Right ventricle myocardium superior (tissue), 1 donor: ENCODE data around the gene ELOVL6. TPM values are rescaled to one million over a fixed set of nuclear protein-coding genes. Genes with fewer than 3 reads are reported as not detected.
A peak's percentile ranks its signal among the peaks of the same experiment; 100 is the strongest.
"Not testable (repeated sequence)": the region's sequence is repeated elsewhere in the genome, so short reads cannot be mapped to it uniquely, and the experiment has no call there.

Experiments used
- ATAC-seq: fragments of 200-7000 bp; cut with Tn5 transposase; one replicate; pipeline ENCODE4 v1.9.1; 2020; ENCODE audit warnings: mild to moderate bottlenecking; ENCODE audit not compliant: poor library complexity
- DNase-seq: peaks from one replicate; pipeline ENCODE4 v3.0.0-alpha.2; 2020
- intact Hi-C: fragments of 100-400 bp; cut with DNase I; formaldehyde crosslinking; loops from one replicate; pipeline ENCODE4 v1.11.2; 2022
- total RNA-seq: library from RNA; stranded (reverse); fragmentation: NEBNext Ultra II Directional; extraction: Animal tissue kit (Norgen Biotek cat#: 25700); gene quantifications from one replicate; pipeline ENCODE4 v1.2.1, GENCODE V29; 2021
- donor health status: DM: no; HTN: yes; CAD: no; lungs with severe emphysema.

The ELOVL6 gene
- total RNA-seq, 1 donor from 2014 or later: 2.1 TPM

DNA sequence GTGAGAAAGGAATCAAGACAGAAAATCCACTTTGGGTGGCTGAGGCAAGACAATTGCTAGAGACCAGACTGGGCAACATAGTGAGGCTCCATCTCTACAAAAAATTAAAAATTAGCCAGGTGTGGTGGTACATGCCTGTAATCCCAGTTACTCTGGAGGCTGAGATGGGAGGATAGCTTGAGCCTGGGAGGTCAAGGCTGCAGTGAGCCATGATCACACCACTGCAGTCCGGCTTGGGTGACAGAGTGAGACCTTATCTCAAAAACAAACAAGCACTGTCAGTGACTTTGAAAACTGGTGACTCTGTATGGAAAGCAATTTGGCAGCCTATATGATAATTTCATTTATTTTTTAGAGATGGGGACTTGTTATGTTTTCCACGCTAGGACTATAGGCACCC, 2.3 kb upstream of the ELOVL6 start:
- ATAC-seq (no peak), DNase-seq (no peak)
- intact Hi-C loops: no loop called here

DNA sequence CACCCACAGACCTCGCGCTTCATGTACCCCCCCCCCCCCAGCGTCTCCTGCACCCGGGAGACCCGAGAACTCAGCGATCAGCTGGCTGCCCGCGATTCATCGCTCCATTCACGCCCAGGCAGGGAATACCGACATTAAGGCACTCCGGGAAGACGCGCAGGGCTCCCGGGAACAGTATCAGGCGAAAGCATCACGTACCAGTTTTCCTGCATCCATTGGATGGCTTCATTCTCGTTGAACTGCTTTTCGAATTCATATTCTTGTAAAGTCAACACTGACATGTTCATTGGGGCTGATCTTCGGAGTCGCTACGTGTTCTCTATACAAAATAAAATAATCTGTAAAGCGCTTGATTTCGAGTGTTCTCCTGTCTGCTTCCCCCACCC, 373 bp downstream of the ELOVL6 start:
- ATAC-seq (no peak), DNase-seq (no peak)
- intact Hi-C loops: no loop called here

DNA sequence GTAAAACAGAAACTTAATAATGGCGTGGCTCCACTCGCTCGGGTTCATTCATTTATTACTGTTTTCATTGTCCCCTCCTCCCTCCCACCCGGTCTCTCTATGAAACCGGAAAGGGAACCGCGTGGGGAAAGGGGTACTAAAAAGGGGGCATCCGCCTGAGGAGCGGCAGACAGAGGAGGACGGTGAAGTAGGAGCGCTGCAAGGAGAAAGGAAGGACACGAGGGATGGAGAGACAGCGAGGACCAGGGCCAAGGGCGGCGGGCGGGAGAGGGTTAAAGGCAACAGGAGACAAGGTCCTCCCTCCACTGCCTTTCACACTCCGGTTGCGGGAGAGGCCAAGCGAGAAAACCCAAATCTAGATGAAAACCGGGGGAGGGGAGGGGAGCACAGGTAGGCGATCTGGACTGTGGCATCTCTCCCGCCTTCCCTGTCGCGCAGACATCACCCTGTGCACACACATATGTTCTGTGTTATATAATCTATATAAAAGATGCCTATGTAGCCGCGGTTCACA, 829 bp downstream of the ELOVL6 start:
- ATAC-seq (peak; percentile 23), DNase-seq (peak; percentile 59)
- intact Hi-C loops: no loop called here

DNA sequence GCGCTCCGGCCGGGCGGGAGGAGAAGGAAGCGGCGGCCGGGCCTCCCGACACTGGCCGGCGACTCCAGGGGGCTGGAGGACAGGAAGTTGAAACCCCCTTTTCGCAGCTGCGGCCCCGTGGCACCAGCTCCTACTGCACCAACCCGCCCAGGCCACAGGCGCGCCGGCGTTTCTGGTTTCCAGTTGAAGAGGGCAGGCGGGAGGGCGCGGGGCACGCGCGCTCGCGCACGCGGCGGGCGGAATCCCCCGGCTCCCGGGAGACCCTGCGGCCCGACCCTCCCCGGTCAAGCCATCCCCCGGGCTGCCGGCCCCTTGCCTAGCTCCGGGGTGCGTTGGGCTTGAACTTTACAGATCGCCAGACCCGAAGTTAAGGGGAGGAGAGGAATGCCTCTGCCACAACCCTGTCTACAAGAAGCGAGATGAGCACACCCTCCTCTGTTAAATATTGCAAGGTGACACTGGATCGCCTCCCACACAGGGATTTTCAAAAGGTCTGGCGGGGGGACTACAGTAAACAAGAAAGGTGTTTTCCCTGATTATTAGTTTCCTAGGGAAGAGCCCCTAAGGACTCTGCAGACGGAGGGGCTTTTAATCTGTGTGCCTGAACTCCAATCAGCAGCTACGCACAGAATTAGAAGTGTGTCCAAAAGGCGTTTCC, 1.4 kb downstream of the ELOVL6 start:
- no peak for DNase-seq
- ATAC-seq: peak; percentile 63
- intact Hi-C loops: no loop called here

DNA sequence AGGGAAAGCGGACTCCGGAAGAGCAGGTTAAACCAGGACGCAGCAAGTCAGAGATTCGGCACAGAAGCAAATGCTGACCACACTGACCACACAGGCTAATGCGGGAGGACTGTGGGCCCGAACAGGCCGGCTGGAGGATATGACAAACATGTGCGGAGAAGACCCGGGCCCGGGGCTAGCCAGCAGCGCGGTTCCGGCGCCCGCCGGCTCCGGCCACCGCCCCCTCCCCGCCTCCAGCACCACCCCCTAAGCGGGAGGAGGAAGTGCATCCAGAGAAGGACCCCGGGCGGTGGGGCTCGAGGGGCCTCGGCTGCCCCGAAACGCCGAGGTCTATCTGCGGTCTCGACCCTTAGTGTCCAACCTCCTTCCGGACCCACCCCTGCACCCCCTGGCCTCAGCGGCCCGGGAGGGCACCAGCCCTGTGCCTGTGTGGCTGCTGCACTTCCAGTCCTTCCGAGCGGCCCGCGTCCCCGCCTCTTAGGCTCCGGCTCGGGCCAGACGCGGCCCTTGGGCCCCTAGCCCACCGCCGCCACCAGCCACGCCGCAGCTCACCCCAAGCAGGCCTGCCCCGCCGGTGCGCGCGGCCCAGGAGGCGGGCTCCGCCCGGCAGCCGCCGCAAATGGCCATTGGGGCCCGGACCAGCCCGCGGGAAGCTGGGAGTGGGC, 2.1 kb downstream of the ELOVL6 start:
- DNase-seq: peak; percentile 66
- intact Hi-C loops: no loop called here

DNA sequence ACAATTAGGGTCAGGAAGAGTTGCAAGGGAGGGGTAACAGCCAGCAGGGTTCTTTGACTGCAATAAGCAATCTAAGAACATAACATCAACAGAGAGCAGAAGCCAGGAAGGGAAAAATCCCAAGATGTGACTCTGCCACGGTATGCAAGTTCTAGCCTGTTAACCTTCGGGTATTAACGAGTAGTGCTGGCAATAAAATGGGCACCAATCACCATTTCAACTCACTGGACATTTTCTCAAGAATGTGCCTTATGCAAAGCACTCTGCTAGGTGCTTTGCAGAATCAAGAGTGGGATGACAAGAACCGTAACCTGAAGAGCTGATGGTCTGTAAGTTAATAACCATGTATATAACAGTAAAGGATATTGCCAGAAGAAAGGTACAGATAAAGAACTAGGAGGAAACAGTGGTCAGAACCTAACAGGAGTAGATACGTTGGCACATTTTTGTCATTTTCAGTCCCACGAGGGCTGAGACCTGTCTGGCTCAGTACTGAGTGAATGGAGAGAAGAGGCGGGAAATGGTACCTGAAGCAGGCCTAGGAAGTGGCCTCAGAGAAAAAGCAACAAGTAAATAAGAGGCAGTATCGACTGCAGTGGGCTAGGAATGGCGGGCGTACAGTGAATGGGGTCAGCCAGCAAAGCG, 2.7 kb downstream of the ELOVL6 start:
- ATAC-seq: no peak
- intact Hi-C loops: no loop called here

More for the DNA sequence above, 2.1 kb downstream of the ELOVL6 start:
- ATAC-seq: peak; percentile 88

DNA sequence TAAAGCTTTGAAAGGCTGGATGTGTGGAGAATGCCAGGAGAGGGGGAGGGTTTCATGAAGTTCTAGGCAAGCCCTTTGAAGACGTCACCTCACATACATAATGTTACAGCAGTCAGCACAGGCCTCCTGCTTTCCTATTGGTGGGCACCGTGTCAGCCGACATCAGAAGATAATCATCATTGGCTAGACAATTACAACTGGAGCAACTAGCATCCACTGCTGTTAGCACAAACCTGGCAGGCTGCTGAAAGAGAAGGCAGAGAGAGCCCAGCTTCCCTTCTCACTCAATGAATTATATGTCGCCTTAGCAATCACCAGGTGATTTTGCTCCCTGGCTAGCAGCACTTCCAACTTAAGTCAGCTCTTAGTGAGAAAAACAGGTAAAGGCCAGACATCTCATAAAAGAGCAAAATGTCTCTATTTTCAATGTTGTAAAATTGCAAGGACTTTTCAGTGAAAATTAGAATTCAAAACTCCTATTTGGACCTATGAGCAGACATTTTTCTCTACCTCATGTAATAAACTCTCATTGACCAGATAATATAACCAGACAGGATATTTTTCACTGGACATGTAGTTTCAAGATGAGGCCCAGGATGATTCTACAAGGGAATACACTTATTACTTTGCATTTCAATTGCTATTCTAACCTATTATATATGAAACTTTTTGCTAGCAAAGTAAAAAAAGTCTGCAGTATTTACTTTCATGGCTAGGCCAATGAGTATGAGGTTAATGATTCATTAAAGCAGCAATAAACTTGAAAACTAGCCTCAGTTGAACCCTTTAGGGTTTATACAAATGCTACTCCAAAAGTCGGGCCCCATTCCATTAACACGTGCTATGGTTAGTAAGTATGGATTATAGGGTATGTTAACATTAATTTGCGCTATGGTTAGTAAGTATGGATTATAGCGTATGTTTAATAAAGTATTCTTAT, 4.3 kb downstream of the ELOVL6 start:
- intact Hi-C loops: no loop called here
- DNase-seq (peak; percentile 70), ATAC-seq (no peak)

More for the DNA sequence above, 2.7 kb downstream of the ELOVL6 start:
- no peak for DNase-seq

DNA sequence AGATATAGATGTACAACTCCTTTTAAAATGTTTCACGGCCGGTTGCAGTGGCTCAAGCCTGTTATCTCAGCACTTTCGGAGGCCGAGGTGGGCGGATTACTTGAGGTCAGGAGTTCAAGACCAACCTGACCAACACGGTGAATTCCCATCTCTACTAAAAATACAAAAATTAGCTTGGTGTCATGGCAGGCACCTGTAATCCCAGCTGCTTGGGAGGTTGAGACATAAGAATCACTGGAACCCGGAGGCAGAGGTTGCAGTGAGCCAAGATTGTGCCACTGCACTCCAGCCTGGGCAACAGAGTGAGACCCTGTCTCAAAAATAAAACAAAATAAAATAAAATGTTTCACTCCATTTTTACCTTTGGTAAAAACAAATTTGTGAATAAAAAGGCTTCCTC, 5.1 kb downstream of the ELOVL6 start:
- ATAC-seq, DNase-seq, intact Hi-C loops: not testable (repeated sequence)

DNA sequence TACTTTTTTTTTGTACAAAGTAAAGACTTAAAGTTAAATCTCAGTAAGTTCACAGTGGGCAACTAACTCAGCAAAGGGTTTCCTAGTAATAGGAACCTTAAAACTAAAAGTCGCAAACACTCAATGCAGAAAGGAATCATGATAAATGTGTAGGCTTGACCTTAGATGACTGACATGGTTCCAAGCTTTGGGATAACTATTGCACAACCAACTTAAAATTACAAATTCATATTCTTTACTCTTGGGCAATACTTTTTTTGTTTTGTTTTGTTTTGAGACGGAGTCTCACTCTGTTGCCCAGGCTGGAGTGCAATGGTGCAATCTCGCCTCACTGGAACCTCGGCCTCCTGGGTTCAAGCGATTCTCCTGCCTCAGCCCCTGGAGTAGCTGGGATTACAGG, 8.2 kb downstream of the ELOVL6 start:
- DNase-seq: no peak
- ATAC-seq: no peak
- intact Hi-C loops: no loop called here

DNA sequence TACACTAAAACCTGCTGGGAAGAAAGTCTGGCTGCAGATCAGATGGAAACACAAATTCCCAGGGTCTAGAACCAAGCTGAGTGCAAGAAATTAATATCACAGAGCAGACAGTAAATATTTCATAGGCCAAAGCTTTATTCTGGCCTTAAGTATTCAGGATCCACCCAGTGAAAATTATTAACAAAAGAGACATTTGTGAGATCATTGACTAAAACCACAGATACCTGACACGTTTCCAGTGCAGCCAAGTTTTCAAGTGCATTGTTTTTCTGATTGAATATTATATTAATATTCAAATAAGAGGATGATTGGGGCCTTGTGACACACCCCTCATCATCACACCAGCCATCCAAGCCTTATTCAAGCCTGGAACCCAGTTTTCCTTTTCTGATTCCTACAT, 10.3 kb downstream of the ELOVL6 start:
- intact Hi-C loops: no loop called here
- ATAC-seq (no peak), DNase-seq (no peak)

DNA sequence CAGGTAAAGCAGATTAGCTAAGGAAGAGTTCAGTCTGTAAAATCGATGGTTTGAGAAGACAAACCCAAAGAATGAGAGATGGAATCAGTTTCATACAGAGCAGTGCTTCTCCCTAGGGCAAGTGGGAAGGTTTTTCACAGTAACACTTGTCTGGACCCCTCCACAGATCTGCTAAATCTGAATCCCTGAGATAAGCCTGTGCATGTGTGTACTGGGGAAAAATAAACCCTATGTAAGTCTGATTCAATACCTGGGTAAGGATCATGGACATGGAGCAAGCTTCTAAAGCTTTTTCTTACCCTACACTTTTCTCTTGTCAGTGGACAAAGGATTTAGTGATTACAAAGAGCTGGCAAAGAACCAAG, 13.6 kb downstream of the ELOVL6 start:
- ATAC-seq (no peak), DNase-seq (no peak)
- intact Hi-C loops: no loop called here

DNA sequence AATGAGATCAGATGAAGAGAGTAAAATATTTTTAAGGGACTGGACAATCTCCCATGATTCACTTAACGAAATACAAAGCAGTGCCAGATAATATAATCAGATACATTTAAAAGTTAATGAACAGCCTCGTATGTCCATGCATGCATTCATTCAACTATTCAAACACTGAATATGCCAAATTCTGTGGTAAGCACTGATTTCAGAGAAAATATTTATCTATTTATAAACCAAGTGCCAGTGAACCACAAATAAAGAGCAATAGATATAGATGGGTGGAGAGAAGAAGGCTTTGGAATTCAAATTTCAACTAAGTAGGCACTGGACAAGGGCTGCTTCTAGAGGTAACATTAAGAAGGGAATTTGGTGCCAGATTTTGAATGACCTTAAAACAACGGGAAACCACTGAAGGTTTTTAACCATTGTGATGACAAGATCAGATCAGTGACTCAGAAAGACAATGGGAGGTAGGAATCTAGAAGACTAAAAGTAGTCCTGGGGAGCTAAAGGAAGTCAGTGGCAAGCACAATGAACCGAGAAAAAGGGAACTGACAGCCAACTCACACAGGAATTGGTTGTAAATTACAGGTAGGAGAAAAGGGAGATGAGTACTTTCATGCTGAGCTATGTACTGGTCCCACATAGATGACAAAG, 14.2 kb downstream of the ELOVL6 start:
- ATAC-seq (no peak), DNase-seq (no peak)
- intact Hi-C loops: no loop called here

DNA sequence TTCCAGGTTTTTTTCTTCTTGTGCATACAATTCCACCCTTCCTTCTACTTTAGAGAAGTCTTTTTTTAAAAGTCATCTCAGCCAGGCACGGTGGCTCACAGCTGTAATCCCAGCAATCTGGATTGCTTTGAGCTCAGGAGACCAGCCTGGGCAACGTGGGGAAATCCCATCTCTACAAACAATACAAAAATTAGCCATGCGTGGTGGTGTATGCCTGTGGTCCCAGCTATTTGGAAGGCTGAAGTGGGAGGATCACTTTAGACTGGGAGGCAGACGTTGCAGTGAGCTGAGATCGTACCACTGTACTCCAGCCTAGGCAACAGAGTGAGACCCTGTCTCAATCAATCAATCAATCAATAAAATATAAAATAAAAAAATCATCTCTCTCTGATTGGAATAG, 14.8 kb downstream of the ELOVL6 start:
- intact Hi-C loops: no loop called here
- DNase-seq (no peak), ATAC-seq (no peak)

DNA sequence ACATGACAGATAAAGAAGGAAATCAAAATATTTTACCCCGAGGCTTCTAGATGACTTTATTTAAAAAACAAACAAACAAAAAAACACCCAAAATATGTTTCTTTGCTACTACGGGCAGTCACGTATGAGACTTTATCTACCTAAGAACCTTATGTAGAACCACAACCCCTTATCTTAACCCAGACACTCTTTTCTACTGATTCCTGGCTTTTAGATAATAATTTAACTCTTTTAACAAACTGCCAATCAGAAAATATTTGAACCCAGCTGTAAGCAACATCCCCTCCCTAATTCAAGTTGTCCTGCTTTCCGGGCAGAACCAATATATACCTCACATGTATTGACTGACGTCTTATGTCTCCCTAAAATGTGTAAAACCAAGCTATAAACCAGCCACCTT, 15.4 kb downstream of the ELOVL6 start:
- intact Hi-C loops: no loop called here
- DNase-seq: no peak
- ATAC-seq: no peak

DNA sequence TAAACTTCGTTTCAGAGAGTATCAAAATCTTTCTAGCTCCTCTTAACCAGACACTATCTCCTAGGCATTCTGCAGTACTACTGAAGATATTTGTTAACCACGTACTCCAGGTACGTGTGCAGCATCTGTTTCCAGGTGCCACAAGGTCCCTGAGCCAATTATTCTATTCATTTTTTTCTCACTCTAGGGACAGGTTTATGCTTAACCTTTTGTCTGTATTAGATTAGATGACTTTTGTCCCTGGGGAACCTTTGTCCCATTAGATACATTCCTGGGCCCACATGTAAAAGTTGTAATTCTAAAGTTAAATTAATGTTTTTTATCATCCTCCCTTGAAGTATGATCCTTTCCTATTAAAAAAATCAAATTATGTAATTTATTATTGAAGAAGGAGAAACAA, 16.5 kb downstream of the ELOVL6 start:
- DNase-seq (no peak), ATAC-seq (no peak)
- intact Hi-C loops: no loop called here

DNA sequence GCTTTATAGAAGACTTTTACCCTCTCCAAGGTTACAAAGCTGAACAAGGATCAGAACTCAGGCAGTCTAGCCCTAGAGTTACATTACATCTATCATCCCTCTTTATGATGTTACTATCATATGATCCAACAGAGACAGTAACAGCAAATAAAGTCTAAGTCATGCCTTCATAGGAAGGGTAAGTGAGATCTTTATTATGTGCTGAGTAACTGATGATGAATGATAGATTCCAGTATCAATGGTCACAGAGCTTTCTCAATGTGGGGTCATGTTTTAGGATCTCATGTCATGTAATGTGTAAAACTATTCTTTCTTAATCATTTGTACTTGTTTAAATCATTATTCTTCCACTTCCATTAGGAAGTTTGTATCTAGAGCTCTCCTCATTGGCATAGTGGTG, 22.8 kb downstream of the ELOVL6 start:
- no peak for ATAC-seq
- intact Hi-C loops: no loop called here
- DNase-seq: no peak

DNA sequence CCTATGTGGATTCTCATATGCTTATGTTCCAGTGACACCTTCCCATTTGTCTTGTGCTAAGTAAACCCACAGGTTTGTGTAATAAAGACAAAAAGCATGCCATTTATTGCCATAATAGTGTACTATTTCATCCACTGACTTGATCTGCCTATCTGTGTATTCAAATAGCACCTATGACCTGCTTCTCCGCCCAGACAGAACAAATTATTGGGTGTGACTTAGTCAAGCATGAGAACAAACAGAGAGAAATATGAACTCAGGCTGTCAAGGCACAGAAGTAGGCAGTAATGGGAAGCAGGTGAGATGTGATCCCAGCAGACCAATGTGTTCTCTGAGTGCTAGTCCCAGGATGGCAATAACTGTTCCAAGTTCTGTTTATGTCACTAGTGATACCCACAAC, 25.4 kb downstream of the ELOVL6 start:
- ATAC-seq (no peak), DNase-seq (no peak)
- intact Hi-C loops: no loop called here

DNA sequence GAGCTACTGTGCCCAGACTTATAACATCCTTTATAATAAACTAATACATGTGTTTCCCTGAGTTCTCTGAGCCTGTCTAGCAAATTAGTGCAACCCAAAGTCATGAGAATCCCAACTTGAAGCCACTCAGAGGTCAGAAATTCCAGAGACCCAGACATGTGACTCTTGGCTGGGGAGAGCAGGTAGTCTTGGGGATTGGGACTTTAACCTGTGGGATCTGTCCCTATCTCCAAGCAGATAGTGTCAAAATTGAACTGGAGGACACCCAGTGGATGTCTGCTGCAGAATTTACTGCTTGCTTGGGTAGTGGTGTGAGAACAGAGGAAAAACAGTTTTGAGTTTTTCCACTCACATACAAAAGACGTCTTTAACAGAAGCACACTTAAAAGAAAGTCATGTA, 26.4 kb downstream of the ELOVL6 start:
- DNase-seq (no peak), ATAC-seq (no peak)
- intact Hi-C loops: no loop called here

DNA sequence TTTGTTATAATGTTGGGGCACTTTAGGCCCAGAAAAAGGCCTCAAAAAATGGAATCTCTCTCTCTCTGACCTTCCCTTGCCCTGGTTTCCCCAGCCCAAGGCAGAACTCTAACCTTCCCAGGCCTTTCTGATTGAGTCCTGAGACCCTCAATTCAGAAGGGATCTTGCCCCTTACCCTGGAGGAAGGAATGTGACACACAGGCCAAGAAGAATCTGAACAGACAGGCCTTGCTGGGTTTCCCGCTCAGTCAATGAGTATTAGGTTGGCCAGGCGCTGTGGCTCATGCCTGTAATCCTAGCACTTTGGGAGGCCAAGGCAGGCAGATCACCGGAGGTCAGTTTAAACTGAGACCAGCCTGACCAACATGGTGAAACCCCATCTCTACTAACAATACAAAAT, 27.6 kb downstream of the ELOVL6 start:
- DNase-seq: no peak
- ATAC-seq: no peak
- intact Hi-C loops: no loop called here
